Brain pericyte (primary cell): ENCODE measurements around the gene TMEM47.

Experiments
- DNase-seq: peaks from one replicate; pipeline ENCODE4 v3.0.0-alpha.2; 2012; ENCODE audit warnings: low read depth, low spot score

The TMEM47 gene

DNA sequence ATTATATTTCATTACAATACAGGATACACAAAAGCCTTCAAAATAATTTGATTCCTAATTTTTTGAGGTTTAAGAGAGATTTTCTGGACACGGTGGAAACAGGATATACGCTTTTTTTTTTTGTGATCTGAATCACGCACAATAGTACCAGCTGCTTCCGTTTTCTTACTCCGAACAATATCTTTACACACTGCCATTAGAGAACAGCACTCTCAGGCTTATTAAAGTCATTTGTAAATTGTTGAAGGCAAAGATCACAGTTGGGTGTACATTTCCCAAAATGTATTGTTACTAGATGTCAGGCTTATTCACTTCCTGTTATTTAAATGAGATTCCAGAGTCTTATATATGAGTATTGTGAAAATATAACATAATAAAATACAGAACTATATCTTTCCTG, 71.5 kb downstream of the TMEM47 start:
- no peak for DNase-seq

DNA sequence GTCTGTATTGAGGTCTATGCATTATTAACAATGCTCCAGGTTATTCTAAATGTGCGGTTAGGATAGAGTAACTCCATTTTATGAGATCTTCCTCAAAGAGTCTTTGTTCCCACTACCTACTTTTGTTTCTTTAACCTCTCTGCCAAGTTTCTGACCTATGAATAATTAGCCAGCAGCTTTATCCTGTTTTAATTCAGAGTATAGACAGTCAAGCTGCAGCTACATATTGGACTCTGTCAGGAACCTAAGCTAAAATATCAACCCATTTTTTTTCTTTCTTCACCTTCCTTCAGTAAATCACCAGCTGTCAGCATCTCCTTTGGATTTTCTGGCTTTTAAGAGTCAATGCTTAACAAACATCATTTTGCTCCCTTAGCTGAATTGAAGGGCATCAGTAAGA, 72.3 kb downstream of the TMEM47 start:
- DNase-seq: no peak

DNA sequence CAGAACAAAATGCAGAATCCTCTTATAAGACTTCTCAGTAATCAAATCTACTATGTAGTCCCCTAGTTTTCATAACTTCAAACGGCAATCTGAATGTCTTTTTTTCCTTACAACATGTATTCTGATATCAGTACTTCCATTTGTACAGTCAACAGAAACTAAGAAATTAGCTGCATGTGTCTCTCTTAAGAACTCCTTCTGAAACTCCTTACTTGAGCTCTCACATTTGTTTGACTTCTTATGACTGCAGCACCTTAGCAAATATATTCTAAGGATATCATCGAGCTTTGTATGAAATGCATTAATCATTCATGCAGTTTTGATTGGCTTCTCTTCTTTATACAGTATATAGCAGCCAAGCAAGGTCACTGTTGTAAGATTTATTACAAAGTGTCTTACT, 77.0 kb downstream of the TMEM47 start:
- DNase-seq: no peak

DNA sequence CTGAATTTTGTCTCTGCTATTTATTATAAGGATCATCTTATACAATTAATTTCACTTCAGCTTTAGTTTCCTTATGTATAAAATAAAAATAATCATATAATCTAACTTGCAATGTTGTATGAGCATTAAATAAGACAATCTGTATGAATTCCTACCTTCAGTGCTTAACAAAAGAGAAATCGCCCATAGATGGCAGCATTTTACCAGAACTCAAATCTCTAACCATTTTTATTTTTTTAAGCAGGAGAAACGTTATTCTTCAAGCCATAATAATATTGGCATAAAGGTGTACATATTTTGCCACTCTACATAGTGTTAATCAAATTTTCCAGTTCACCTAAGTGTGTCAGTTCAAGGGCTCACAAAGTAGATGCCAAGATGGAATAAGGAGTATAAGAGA, 78.8 kb downstream of the TMEM47 start:
- no peak for DNase-seq
